ENCODE results near the gene PYGM.

DNA sequence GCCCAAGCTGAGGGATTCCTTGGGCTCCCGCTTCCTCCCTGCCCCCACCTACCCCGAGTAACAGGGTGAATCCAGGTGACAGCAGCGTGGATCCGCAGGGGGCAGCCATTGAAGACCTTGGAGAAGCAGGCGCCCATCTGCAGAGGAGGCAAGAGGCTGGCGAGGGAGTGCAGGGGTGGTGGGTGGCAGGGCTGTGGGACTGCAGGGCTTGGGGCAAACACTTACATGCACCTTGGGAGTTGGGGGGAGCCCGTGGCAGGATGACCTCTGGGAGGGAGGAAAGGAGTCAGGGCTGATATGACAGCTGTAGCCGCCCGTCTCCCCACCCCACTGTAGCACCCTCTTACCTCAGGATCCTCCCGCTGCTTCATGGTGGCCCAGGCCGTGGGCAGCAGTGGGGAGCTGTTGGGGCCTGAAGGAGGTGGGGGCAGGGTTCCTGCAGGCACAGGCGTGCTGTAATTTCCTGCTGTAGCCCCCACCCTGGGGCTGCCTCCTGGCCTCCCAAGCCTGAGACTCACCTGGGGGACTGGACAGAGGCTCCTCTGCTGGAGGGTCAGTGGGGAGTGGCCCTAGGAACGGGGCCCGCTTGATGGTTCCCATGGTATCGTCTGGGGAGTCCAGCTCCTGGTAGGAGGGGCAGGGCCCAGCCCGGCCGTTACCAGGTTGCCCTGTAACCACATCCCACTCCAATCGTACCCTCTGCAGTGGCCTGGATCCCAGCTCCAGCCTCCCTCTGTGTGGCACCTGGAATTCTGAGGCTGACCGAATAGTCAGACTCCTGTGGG lies 37.2 kb upstream of the PYGM start:
- no peak for TF ChIP-seq POLR2A (IDR thresholded peaks at IDR 0.05; ENCODE audit: low read length)
- no peak for TF ChIP-seq GATA1 (IDR thresholded peaks at IDR 0.05; ENCODE audit: low read depth, low read length)

Data from erythroblast (primary cell).